ENCODE data around the gene ZNF576. TPM values are rescaled to one million over a fixed set of nuclear protein-coding genes. Genes with fewer than 3 reads are reported as not detected.

The ZNF576 gene
- total and polyA plus RNA-seq, 2 donors from 2014 or later = 15.3 to 25.6 TPM

DNA sequence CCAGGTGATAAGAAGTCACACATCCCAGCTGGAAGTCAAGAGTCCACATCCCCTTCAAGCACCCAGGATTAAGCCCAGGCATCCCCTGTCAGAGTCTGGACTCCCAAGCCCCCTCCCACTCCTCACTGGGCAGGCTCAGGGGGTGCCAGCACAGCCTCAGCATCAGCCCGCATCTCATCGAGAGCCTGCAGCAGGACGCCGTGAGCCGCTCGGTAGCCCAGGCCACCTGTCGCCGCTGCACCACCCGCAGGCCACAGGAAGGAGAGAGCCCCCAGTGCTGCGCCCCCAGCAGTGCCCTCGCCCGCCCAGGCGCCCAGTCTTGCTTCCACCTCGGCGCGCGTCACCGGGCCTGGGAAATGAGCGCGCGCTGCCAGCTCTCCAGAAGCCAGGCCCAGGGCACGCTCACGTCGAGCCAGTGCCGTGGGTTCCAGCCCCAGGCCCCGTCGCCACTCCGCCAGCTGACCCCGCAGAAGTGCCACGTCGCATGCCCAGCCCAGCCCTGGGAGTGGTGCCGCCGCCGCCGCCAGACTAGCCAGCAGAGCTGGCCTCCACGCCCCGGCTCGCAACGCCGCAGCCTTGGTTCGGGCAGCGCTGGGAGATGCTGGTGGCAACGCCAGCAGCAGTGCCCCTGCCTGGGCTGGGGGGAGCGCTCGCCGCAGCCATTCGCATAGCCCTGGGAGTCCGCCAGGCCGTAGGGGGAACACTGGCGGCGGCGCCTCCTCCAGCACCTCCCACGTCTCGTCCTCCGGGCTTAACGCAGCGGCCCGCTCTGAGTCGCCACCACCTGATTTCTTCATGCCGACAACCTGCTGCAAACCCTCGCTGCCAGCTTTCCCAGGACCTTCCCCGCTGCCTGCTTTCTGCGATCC lies 4.3 kb upstream of the ZNF576 start:
- intact Hi-C loops (cut with DNase I) = no loop called here
- no peaks in the 10 kb centered on the region for H3K9me3 ChIP-seq (ENCODE audit: control insufficient read depth in 2 of 3, insufficient read depth in 1 of 3, low read length in 3 of 3)
- peaks cover 0 to 18% (median 9%) of the 10 kb centered on the region in 3 donors for H3K4me1 ChIP-seq (ENCODE audit: control insufficient read depth in 2 of 3, insufficient read depth in 2 of 3, low read depth in 1 of 3, low read length in 3 of 3)
- peak in 1 of 5 donors; percentile 73 for DNase-seq
- H3K36me3 ChIP-seq (ENCODE audit: control insufficient read depth in 2 of 3, insufficient read depth in 3 of 3, low read length in 3 of 3) = peaks cover 0 to 15% (median 12%) of the 10 kb centered on the region in 3 donors
- no peak overlapping the region for H3K27ac ChIP-seq (ENCODE audit: low read depth in 2 of 2, low read length in 2 of 2)
- TF ChIP-seq, protein P1, sequence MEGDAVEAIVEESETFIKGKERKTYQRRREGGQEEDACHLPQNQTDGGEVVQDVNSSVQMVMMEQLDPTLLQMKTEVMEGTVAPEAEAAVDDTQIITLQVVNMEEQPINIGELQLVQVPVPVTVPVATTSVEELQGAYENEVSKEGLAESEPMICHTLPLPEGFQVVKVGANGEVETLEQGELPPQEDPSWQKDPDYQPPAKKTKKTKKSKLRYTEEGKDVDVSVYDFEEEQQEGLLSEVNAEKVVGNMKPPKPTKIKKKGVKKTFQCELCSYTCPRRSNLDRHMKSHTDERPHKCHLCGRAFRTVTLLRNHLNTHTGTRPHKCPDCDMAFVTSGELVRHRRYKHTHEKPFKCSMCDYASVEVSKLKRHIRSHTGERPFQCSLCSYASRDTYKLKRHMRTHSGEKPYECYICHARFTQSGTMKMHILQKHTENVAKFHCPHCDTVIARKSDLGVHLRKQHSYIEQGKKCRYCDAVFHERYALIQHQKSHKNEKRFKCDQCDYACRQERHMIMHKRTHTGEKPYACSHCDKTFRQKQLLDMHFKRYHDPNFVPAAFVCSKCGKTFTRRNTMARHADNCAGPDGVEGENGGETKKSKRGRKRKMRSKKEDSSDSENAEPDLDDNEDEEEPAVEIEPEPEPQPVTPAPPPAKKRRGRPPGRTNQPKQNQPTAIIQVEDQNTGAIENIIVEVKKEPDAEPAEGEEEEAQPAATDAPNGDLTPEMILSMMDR (IDR thresholded peaks at IDR 0.05; ENCODE audit: borderline replicate concordance, extremely low read depth, insufficient read depth) = no peak
- H3K4me3 ChIP-seq (ENCODE audit: low read length in 3 of 3) = no peak overlapping the region
- H3K9ac ChIP-seq (ENCODE audit: low read length in 3 of 3) = no peak overlapping the region
- no peak for FAIRE-seq
- H3K27me3 ChIP-seq (ENCODE audit: control insufficient read depth, insufficient read depth, low read length) = no peaks in the 10 kb centered on the region

DNA sequence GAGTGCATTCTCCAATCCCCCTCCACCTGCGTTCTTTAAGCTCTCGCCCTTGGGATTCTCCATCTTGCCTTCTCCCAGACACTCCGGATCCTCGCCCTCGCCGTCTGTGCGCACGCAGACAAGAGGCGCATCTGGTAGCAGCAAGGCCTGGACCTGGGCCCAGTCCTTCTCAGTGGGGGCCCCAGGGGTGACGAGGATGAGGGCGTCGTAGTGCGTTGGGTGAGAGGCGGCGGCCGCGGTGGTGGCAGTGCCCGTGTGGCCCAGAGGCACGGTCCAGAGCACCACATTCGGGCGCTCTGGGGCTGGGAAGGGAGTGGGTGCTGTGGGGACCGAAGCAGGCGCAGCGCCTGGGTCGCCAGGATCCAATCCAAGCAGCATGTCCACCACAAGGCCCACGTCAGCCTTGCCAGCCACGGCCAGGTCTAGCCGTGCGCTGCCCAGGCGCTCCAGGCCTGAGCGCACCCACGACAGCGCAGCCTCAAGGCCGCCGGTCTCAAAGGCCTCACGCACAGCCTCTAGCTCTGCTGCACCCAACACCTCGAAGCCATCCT lies 3.5 kb upstream of the ZNF576 start:
- no peak overlapping the region for H3K27ac ChIP-seq (ENCODE audit: low read depth in 2 of 2, low read length in 2 of 2)
- peaks cover 0 to 15% (median 12%) of the 10 kb centered on the region in 3 donors for H3K36me3 ChIP-seq (ENCODE audit: control insufficient read depth in 2 of 3, insufficient read depth in 3 of 3, low read length in 3 of 3)
- intact Hi-C loops (cut with DNase I) = no loop called here
- TF ChIP-seq, protein P1 (IDR thresholded peaks at IDR 0.05; ENCODE audit: borderline replicate concordance, extremely low read depth, insufficient read depth) = no peak
- peaks cover 3 to 25% (median 16%) of the 10 kb centered on the region in 3 donors for H3K4me1 ChIP-seq (ENCODE audit: control insufficient read depth in 2 of 3, insufficient read depth in 2 of 3, low read depth in 1 of 3, low read length in 3 of 3)
- DNase-seq (no peak), FAIRE-seq (no peak)
- H3K27me3 ChIP-seq (ENCODE audit: control insufficient read depth, insufficient read depth, low read length) = no peaks in the 10 kb centered on the region
- H3K9me3 ChIP-seq (ENCODE audit: control insufficient read depth in 2 of 3, insufficient read depth in 1 of 3, low read length in 3 of 3) = no peaks in the 10 kb centered on the region
- H3K4me3 ChIP-seq (ENCODE audit: low read length in 3 of 3) = no peak overlapping the region
- H3K9ac ChIP-seq (ENCODE audit: low read length in 3 of 3) = no peak overlapping the region

DNA sequence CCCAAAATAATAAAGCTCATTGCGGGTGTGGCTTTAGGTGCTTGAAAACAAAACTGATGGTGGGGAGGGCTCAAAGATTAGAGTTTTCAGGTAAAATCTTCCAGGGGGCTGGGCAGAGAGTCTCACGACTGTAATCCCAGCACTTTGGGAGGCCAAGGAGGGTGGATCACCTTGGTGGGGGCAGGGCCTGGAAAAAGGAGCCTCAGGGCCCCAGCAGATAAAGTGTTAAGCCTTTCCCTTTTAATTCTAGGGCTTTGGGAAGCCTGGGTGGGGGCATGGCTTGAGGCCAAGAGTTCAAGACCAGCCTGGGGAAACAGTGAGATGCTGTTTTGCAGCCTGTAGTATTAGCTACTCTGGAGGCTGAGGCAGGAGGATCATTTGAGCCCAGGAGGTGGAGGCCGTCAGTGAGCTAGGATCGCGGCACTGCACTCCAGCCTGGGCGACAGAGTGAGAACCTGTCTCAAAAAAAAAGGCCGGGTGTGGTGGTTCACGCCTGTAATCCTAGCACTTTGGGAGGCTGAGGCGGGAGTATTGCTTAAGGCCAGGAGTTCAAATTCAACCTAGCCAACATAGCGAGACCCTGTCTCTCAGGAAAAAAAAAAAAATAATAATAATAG lies 2.2 kb upstream of the ZNF576 start:
- TF ChIP-seq, protein P1 (IDR thresholded peaks at IDR 0.05; ENCODE audit: borderline replicate concordance, extremely low read depth, insufficient read depth) = no peak
- Histone ChIP-seq H3K9ac (ENCODE audit: low read length in 3 of 3) (peak overlapping the region in 1 of 3 donors; percentile 92), H3K4me1 (ENCODE audit: control insufficient read depth in 2 of 3, insufficient read depth in 2 of 3, low read depth in 1 of 3, low read length in 3 of 3) (peaks cover 3 to 28% (median 23%) of the 10 kb centered on the region in 3 donors), H3K36me3 (ENCODE audit: control insufficient read depth in 2 of 3, insufficient read depth in 3 of 3, low read length in 3 of 3) (peaks cover 0 to 10% (median 7%) of the 10 kb centered on the region in 3 donors), H3K9me3 (ENCODE audit: control insufficient read depth in 2 of 3, insufficient read depth in 1 of 3, low read length in 3 of 3) (no peaks in the 10 kb centered on the region), H3K4me3 (ENCODE audit: low read length in 3 of 3) (peak overlapping the region; percentile 25 to 91 (median 86)), H3K27me3 (ENCODE audit: control insufficient read depth, insufficient read depth, low read length) (no peaks in the 10 kb centered on the region), H3K27ac (ENCODE audit: low read depth in 2 of 2, low read length in 2 of 2) (no peak overlapping the region)
- DNase-seq = no peak
- intact Hi-C loops (cut with DNase I) = no loop called here
- no peak for FAIRE-seq
